GM19023 (cell line): Measurements from ENCODE around the gene RYR2.

Experiments used
- ATAC-seq: cut with Tn5 transposase; IDR thresholded peaks from one replicate; pipeline ENCODE4 v1.9.1; 2021; ENCODE audit warnings: mild to moderate bottlenecking, moderate library complexity; ENCODE audit not compliant: unreplicated experiment

Gene RYR2

GRCh38 chr1:237031480-237031879 is 10.5 kb upstream of the RYR2 start:
- ATAC-seq: no peak

- ATAC-seq: peak; percentile 74
Measured at GRCh38 chr1:237032029-237032428, 10.0 kb upstream of the RYR2 start.

GRCh38 chr1:237033061-237033460 is 8.9 kb upstream of the RYR2 start:
- ATAC-seq: no peak

GRCh38 chr1:237033804-237034203 is 8.2 kb upstream of the RYR2 start:
- ATAC-seq: no peak

GRCh38 chr1:237035759-237036158 is 6.2 kb upstream of the RYR2 start:
- no peak for ATAC-seq

- no peak for ATAC-seq
Measured at GRCh38 chr1:237038211-237038610, 3.8 kb upstream of the RYR2 start.

GRCh38 chr1:237040823-237041222 is 1.2 kb upstream of the RYR2 start:
- no peak for ATAC-seq

- no peak for ATAC-seq
Measured at GRCh38 chr1:237041461-237041794, 556 bp upstream of the RYR2 start.

- no peak for ATAC-seq
Measured at GRCh38 chr1:237042526-237042891, 525 bp downstream of the RYR2 start.

- ATAC-seq: no peak
Measured at GRCh38 chr1:237042892-237043576, 1.1 kb downstream of the RYR2 start.

GRCh38 chr1:237043846-237044636 is 2.1 kb downstream of the RYR2 start:
- no peak for ATAC-seq

GRCh38 chr1:237045278-237046016 is 3.5 kb downstream of the RYR2 start:
- no peak for ATAC-seq

- ATAC-seq: no peak
Measured at GRCh38 chr1:237048803-237049202, 6.8 kb downstream of the RYR2 start.

- ATAC-seq: no peak
Measured at GRCh38 chr1:237050185-237050584, 8.2 kb downstream of the RYR2 start.

GRCh38 chr1:237050915-237051314 is 8.9 kb downstream of the RYR2 start:
- no peak for ATAC-seq

GRCh38 chr1:237054313-237054712 is 12.3 kb downstream of the RYR2 start:
- no peak for ATAC-seq

- no peak for ATAC-seq
Measured at GRCh38 chr1:237058470-237058869, 16.5 kb downstream of the RYR2 start.

GRCh38 chr1:237059244-237059643 is 17.3 kb downstream of the RYR2 start:
- no peak for ATAC-seq

- ATAC-seq: no peak
Measured at GRCh38 chr1:237062976-237063375, 21.0 kb downstream of the RYR2 start.

GRCh38 chr1:237065903-237066302 is 23.9 kb downstream of the RYR2 start:
- no peak for ATAC-seq

GRCh38 chr1:237070519-237070918 is 28.5 kb downstream of the RYR2 start:
- ATAC-seq: no peak
